HG03520 (cell line): ENCODE data around the gene TBX6.
"Not testable (repeated sequence)": the region's sequence is repeated elsewhere in the genome, so short reads cannot be mapped to it uniquely, and the experiment has no call there.

Experiments
- ATAC-seq: cut with Tn5 transposase; IDR thresholded peaks from one replicate; pipeline ENCODE4 v1.9.1; 2021; ENCODE audit warnings: mild to moderate bottlenecking, moderate library complexity; ENCODE audit not compliant: unreplicated experiment

TBX6 gene, protein sequence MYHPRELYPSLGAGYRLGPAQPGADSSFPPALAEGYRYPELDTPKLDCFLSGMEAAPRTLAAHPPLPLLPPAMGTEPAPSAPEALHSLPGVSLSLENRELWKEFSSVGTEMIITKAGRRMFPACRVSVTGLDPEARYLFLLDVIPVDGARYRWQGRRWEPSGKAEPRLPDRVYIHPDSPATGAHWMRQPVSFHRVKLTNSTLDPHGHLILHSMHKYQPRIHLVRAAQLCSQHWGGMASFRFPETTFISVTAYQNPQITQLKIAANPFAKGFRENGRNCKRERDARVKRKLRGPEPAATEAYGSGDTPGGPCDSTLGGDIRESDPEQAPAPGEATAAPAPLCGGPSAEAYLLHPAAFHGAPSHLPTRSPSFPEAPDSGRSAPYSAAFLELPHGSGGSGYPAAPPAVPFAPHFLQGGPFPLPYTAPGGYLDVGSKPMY

DNA sequence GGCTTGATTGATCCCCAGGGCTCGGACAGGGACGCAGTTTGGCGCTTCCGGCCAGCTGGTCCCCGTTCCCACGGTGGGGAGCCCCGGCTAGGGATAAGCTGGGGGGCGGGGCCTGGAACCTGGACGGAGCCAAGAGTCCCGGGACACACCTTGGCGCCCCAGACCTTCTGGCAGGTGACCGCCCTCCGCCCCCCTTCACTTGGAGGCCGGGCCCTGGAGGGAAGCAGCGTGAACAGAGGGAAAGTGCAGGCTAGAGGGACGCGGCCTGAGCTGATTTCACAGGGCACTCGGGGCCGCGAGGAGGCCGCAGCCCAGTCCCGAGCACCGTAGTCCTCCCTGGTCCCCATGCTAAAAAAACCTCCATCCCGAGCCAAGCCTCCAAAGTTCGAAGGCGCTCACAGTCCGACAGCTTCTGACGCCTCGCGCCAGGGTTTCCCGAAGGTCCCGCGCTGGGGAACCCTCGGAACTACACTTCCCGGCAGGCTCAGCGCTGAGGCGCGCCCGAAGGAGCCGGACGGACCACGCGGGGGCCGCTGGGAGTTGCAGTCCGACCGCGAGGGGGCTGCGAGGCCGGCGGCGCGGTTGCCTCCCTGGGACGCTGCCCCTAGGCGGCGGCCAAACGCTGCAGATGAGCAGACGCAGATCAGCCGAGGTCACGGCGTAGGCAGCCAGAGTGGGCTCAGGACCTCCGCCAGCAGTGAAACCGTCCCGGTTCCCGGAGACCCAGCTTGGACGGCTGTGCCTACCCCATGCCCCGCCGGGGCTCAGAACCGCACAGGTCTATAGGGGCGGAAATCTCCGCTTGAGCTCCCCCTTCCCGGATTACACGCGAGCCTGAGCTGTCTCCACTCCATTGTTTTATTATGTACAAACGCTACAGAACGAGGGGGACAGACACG, at the start of gene TBX6:
TSS of gene TBX6 (minus strand) at position 451 of the 899 bp plus-strand sequence. CDS start 731 bp downstream, outside the sequence.
- ATAC-seq, result peak; percentile 53

DNA sequence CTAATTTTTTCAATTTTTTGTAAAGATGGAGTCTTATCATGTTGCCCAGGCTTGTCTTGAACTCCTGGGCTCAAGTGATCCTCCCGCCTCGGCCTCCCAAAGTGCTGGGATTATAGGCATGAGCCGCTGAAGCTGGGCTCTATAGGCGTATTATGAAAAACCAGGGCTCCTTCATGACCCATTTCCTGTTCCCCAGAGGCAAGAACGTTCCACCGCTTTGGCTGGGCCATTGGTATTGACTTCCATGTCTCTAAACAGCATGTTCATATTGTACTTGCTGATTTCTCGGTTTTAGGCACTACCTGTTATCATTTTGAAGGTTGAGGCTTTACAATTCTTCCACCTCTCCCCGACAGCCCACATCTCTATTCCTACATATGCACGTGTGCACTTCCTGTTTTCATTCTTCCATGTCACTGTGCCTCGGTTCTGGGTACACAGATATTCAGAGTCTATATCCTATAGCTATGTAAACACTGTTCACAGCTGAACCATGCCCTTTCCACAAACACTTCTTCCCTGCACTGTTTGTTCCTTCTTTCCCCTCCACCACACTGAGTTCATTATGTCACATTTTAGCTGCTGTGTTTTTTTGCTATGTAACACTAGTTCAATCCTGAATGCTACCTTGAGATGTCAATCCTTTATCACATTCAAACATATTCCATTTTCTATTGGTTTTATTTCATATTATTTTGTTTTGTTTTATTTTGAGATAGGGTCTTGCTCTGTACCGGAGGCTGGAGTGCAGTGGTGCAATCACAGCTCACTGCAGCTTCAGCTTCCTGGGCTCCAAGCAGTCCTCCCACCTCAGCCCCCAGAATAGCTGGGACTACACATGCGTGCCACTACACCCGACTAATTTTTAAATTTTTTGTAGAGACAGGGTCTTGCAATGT, 48.1 kb upstream of the TBX6 start:
- ATAC-seq, result no peak

DNA sequence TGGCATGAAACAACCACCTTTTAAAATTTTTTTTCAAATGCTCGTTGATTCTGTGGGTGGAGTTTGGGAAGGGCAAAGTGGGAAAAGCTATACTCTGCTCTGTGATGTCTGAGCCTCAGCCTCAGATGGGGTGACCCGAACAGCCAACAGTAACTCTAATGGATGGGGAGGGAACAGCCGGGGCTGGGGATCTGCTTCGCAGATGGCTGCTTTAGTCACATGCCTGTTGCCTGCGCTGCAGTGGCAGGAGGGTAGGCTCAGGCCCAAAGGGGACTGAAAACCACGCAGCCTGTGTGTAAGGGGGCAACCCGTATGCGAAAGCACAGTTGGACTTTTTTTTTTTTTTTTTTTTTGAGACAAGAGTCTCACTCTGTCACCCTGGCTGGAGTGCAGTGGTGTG, 46.2 kb upstream of the TBX6 start:
- ATAC-seq, result no peak

DNA sequence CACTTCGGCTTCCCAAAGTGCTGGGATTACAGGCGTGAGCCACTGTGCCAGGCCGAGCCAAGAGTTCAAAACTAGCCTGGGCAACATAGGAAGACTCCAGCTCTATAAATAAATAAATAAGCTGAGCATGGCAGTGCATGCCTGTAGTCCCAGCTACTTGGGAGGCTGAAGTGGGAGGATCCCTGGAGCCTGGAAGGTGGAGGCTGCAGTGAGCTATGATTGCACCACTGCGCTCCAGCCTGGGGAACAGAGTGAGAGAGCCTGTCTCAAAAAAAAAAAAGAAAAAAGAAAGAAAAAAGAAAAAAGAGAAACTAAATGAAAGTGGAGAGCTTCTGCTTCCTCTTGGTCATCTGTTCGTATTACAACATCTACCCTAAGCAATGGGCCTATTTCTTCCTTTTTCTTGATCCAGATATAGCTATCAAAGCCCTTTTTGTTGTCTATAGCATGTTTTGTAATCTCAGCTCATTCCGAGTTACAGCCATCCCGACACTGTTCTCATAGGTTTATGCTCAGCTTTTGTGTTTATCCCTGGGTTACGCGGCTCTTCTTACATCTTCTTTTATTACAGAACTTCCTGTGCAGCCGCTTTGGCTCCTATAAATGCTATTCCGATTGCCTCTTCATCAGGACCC, 45.4 kb upstream of the TBX6 start:
- ATAC-seq, result no peak

DNA sequence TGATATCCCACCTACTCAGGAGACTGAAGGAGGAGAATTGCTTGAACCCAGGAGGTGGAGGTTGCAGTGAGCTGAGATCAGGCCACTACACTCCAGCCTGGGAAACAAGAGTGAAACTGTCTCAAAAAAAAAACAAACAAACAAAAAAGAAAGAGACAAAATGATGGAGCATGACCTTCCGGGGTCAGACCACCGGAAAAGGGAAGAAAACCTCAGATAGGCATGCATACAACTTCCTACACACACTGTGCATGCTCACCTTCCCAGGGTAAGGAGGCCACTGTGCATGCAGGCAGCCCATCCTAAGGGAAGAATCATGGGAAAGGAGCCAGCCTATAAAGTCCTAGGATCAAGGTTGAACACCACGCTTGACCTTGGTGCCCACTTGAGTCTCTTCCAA, 40.9 kb upstream of the TBX6 start:
- ATAC-seq, result no peak

DNA sequence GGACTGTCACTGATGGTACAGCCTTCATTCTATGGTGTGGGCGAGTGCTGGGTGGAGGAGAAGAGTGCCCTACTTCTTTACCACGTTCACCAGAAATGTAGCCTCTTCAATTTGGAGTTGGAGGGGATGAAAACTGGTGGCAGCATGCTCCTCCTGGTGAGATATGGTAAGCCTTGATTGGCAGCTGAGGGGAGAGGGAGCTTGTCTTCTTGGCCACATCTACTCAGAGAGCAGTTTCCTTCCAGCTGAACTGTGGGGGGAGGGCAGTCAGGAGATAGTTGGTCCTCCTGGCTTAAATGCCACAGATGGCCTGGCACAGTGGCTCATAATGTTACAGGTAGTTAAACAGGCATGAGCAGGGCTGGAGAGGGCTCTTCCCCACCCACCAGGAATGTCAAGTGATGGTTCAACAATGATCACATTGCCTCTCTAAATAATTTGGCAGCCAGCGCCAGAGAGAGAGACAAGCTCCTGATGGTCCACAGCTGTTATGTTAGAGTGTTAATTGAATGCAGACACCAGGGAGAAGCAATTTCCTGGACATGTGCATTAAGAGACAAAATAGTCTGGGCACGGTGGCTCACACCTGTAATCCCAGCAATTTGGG, 40.2 kb upstream of the TBX6 start:
- ATAC-seq, result no peak

DNA sequence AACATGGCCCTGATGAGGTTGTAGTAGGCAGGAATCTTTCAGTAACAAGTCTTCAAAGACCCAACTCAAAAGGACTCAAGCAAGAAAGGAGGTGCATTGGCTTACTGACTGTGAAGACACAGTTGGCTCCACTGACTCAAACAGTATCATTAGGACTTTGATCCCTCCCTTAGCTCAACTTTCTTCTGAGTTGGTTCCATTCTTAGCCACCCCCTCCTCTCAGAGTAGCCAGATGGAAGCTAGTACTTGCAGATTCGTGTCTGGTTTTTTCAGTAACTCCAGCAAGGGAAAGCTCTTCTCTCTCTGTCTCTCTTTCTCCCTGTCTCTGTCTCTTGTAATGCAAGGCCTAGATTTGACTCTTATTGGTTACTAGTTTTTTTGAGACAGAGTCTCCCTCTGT, 36.3 kb upstream of the TBX6 start:
- ATAC-seq, result no peak

DNA sequence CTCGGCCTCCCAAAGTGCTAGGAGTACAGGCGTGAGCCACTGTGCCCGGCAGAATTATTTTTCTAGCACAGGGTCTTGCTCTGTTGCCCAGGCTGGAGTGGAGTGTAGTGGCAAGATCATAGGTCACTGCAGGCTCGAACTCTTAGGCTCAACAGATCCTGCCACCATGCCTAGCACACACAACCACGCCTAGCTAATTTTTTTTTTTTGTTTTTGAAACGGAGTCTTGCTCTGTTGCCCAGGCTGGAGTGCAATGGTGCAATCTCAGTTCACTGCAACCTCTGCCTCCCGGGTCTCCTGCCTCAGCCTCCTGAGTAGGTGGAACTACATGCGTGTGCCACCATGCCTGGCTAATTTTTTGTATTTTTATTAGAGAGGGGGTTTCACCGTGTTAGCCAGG, 34.0 kb upstream of the TBX6 start:
- ATAC-seq, result not testable (repeated sequence)

DNA sequence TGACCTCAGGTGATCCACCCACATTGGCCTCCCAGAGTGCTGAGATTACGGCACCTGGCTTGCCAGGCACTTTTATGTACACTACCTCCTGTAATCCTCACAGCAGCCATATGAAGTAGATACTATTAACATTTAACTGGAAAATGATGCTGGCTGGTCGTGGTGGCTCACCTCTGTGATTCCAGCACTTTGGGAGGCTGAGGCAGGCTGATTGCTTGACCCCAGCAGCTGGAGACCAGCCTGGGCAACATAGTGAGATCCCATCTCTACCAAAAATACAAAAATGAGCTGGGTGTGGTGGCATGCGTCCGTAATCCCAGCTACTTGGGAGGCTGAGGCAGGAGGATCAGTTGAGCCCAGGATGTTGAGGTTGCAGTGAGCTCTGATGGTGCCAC, 33.3 kb upstream of the TBX6 start:
- no peak for ATAC-seq

DNA sequence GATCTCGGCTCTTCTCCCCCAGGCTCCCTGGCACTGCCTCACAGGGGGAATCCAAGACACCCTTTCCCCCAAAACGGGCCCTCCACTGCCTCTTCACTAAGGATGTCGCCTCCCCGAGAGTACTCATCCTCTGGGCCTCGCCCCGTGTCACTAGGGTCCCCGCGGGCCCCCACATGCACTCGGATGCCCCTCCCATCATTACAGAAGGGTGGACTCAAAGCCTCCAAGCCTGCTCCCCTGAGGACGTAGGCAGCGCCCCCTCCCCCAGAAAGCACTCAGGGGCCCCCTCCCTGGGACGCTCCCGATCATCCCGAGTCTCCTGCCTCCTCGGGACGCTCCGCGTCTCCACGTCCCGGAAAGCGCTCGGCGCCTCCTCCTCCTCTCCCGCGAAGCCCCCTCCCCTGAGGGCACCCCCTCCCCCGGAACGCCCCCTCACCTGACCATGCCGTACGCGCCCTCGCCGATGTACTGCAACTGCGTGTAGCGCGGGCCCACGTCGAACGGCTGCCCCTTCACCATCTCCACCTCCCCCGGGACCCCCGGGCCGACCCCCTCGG, 31.0 kb upstream of the TBX6 start:
- no peak for ATAC-seq

DNA sequence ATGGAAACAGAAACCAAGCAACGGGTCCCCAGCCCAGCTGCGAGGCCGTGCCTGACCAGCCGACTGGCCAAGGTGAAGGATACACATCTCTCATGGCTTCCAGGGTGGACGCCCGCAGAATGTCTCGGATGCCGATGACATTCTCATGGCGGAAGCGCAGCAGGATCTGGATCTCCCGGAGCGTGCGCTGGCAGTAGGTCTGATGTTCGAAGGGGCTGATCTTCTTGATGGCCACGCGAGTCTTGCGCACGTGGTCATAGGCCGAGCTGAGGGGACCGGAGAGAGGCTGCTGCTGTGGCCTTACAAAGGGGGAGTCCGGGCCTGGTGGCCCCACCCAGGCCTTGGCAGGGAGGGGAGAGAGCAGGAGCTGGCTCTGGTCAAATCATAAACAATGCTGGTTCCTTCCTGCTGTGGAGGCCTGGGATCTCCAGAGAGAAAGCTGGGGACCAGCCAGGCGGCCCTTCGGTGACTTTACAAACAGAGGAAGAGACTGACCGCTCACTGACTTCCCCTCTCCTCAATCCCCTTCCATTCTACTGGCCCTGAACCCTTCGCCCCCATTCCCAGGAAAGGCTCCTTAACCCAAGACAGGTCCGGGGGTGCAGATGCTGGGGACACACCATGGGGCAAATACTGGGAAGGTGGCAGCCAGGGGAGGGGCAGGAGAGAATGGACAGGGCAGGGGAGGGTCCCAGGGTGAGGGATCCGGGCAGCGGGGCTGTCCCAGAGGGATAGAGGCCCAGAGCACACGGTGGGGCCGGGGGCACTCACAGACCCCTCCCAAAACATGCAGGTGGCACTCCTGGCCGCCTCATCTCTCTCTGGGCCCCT, 30.2 kb upstream of the TBX6 start:
- no peak for ATAC-seq

DNA sequence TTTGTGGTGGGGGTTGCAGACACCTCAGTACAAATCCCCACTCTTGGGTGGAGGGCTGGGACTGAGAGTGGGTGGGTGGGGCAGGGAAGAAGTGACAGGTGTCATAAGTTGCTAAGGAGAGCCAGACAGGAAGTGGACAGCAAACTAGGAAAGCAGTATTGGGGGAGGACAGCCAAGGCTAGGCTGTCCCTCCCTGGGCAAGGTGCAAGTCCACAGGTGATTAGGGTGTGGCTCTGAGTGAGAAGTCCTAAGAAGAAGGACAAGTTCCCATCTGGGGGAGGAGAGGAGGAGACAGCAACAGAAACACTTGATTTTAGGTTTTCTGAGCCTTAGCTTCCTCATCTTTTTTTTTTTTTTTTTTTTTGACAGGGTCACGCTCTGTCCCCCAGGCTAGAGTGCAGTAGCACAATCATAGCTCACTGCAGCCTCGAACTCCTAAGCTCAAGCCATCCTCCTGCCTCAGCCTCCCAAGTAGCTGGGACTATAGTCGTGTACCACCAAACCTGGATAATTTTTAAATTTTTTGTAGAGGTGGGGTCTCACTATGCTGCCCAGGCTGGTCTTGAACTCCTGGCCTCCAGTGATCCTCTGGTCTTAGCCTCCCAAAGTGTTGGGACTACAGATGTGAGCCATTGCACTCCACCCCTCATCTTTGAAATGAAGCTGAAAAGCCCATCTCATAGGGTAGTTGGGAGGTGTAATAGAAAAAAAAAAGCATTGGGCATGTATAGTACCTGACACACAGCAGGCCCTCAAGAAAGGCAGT, 28.8 kb upstream of the TBX6 start:
- ATAC-seq, result no peak

DNA sequence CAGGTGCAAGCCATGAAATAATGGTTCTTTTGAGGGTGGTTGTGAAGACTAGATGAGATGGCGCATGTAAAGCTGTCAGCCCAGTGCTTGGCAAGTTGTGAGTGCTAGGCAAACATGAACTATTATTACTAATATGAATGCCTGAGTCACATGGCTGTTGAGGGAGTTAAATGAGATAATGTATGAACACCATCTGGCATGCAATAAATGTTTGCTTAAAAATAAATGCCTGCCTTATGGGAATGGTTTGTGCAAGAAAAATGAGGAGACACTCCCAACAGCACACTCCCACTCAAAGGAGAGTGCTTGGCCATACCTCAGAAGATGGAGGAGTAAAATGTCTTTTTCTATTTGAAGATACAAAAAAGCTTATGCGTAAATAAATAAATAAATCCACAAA, 27.7 kb upstream of the TBX6 start:
- ATAC-seq, result no peak

DNA sequence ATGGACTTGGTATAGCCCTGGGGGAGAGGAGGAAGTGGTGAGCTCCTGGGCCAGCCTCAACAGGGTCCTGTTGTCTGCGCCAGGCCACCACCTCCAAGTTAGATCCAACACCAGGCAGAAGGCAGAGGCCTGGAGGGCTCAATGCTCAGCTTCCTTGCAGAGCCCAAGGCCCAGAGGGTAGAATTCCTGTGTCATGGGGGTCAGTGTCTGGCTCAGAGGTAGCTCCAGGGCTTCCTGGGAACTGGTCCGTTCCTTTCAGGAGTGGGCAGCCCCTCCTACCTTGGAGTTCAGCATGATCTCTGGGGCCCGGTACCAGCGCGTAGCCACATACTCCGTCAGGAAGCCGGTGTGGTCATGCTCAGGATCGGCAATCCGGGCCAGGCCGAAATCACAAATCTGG, 26.0 kb upstream of the TBX6 start:
- no peak for ATAC-seq

DNA sequence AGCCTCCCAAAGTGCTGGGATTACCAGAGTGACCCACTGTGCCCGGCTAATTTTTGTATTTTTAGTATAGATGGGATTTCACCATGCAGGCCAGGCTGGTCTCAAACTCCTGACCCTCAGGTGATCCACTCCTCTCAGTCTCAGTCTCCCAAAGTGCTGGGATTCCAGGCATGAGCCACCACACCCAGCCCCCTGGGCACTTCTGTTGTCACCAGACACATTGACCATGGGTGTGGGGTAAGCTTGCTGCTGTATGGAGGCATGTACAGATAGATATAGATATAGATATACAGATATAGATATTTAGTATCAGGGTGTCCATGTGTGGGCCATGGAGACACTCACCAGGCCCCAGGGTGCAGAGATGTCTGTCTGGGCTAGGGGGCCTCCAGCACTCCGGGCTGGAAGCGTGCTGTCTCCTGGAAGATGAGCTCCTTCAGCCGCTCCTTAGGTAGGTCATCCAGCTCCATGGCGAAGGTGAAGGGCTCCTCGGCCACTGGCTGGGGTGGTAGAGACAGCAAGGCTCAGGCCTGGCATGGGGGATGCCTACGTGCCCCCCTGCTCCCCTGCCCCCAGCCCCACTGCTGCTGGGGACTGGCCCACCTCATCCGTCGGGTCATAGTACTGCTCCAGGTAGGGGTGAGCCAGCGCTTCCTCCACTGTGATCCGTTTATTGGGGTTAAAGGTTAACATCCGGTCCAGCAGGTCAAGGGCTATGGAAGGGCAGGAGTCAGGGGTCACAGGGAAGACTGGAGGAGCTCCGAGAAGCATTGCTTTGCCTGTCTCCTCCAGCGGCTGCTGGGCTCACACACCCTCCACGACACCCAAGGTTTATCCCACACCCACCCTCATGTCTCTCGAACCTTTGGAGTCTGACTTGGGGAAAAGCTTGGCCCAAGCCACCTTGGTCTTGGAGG, 24.8 kb upstream of the TBX6 start:
- ATAC-seq, result no peak

DNA sequence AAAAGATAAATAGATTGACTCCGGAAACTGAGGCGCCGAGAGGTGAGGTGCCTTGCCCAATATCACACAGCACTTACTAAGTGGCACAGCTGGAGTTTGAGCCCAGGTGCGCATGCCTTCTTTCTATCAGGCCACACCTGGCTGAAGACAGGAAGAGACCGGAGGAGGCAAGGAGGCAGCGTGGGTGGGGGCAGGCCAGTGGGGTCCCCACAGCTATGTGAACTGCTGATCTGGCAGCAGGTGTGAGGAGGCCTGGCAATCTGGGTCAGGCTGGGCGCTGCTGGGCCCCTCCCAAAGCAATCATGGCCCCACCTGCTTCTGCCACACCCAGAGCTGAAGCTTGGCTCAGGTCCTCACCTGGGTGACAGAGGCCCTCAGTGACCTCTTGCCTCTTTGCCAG, 23.5 kb upstream of the TBX6 start:
- no peak for ATAC-seq

DNA sequence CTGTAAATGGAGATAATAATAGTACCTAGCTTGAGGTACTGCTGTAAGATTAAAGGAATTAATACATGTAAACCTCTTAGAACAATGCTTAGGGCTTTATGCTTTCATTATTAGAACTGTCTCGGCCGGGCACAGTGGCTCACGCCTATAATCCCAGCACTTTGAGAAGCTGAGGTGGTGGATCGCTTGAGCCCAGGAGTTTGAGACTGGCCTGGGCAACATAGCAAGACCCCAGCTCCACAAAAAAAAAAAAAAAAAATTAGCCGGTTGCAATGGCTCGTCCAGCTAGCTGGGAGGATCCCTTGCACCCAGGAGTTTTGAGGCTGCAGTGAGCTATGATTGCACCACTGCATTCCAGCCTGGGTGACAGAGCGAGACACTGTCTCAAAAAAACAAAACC, 23.1 kb upstream of the TBX6 start:
- ATAC-seq, result not testable (repeated sequence)
